ENCODE results near the gene AGBL4.

DNA sequence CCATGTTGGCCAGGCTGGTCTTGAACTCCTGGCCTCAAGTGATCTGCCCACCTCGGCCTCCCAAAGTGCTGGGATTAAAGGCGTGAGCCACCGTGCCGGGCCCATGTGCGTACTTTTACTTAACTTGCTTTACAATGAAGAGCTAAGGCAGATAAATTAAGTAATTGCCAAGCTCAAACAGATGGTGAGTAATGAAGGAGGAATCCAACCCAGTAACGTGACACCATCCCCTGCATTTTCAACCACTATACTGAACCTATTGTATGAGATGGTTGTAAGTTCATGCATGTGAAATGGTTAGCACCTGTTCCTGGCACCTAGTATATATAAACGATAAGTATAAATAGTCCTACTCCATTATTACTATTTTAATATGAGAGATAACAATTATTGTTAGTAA lies 659.1 kb downstream of the AGBL4 start:
- TF ChIP-seq POLR2A (IDR thresholded peaks at IDR 0.05) (no peak), EP300 (IDR thresholded peaks at IDR 0.05) (no peak)
- TF ChIP-seq, protein P1, sequence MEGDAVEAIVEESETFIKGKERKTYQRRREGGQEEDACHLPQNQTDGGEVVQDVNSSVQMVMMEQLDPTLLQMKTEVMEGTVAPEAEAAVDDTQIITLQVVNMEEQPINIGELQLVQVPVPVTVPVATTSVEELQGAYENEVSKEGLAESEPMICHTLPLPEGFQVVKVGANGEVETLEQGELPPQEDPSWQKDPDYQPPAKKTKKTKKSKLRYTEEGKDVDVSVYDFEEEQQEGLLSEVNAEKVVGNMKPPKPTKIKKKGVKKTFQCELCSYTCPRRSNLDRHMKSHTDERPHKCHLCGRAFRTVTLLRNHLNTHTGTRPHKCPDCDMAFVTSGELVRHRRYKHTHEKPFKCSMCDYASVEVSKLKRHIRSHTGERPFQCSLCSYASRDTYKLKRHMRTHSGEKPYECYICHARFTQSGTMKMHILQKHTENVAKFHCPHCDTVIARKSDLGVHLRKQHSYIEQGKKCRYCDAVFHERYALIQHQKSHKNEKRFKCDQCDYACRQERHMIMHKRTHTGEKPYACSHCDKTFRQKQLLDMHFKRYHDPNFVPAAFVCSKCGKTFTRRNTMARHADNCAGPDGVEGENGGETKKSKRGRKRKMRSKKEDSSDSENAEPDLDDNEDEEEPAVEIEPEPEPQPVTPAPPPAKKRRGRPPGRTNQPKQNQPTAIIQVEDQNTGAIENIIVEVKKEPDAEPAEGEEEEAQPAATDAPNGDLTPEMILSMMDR (IDR thresholded peaks at IDR 0.05) = no peak
